Loucy (cell line): ENCODE results near the gene SLC28A1.

Source experiments
- H2AFZ ChIP-seq: fragments of 200-600 bp; sonication (generic); 2 replicates; pipeline ENCODE4 v1.6.0; 2016; ENCODE audit warnings: antibody characterized with exemption, mild to moderate bottlenecking, low read length, moderate library complexity
- H3F3A ChIP-seq: fragments of 200-600 bp; 2 replicates; pipeline ENCODE4 v1.6.0; 2016; ENCODE audit warnings: antibody characterized with exemption, low read depth, mild to moderate bottlenecking
- H3K27me3 ChIP-seq: fragments of 200-600 bp; sonication (generic); 2 replicates; pipeline ENCODE4 v1.6.1; 2014; ENCODE audit warnings: low read length, mild to moderate bottlenecking; ENCODE audit not compliant: insufficient read depth, poor library complexity, severe bottlenecking
- H3K36me3 ChIP-seq: fragments of 200-600 bp; sonication (generic); 2 replicates; pipeline ENCODE4 v1.6.1; 2016; ENCODE audit warnings: low read length; ENCODE audit not compliant: insufficient read depth
- H3K4me1 ChIP-seq: fragments of 200-600 bp; sonication (generic); 2 replicates; pipeline ENCODE4 v1.5.1; 2014; ENCODE audit warnings: low read length, mild to moderate bottlenecking; ENCODE audit not compliant: insufficient read depth, poor library complexity, severe bottlenecking
- H3K4me2 ChIP-seq: fragments of 200-600 bp; sonication (generic); 2 replicates; pipeline ENCODE4 v1.6.0; 2014; ENCODE audit warnings: antibody characterized with exemption, low read length, low read depth, mild to moderate bottlenecking; ENCODE audit not compliant: poor library complexity, severe bottlenecking
- H3K4me3 ChIP-seq: fragments of 200-600 bp; sonication (generic); 2 replicates; pipeline ENCODE4 v1.5.1; 2014; ENCODE audit warnings: low read length, mild to moderate bottlenecking, mixed read lengths; ENCODE audit not compliant: poor library complexity, severe bottlenecking
- H3K79me2 ChIP-seq: fragments of 200-600 bp; sonication (generic); 2 replicates; pipeline ENCODE4 v1.6.1; 2014; ENCODE audit warnings: low read length; ENCODE audit not compliant: insufficient read depth
- H3K9ac ChIP-seq: fragments of 200-600 bp; sonication (generic); 2 replicates; pipeline ENCODE4 v1.6.0; 2014; ENCODE audit warnings: mild to moderate bottlenecking, low read depth, low read length, moderate library complexity; ENCODE audit not compliant: poor library complexity, severe bottlenecking
- H3K9me2 ChIP-seq: fragments of 200-600 bp; sonication (generic); replicated peaks from 2 replicates; pipeline ENCODE4 v1.6.1; 2016; ENCODE audit warnings: low read depth, low read length, mixed read lengths
- H3K9me3 ChIP-seq: fragments of 200-600 bp; sonication (generic); 2 replicates; pipeline ENCODE4 v1.6.1; 2014; ENCODE audit warnings: mild to moderate bottlenecking, antibody characterized with exemption, low read length, low read depth; ENCODE audit not compliant: insufficient read depth
- H4K20me1 ChIP-seq: fragments of 200-600 bp; sonication (generic); 2 replicates; pipeline ENCODE4 v1.6.0; 2014; ENCODE audit warnings: antibody characterized with exemption, low read length, mild to moderate bottlenecking; ENCODE audit not compliant: insufficient read depth, poor library complexity, severe bottlenecking
- CTCF ChIP-seq: fragments of 200-600 bp; sonication (generic); conservative IDR thresholded peaks from 2 replicates; pipeline ENCODE4 v1.5.1; 2014; ENCODE audit warnings: mild to moderate bottlenecking, antibody characterized with exemption, low read length
- EZH2phosphoT487 ChIP-seq: fragments of 200-600 bp; IDR thresholded peaks from 2 replicates; pipeline ENCODE4 v1.6.1; 2018; ENCODE audit warnings: antibody characterized with exemption, mild to moderate bottlenecking, moderate library complexity, borderline replicate concordance

The SLC28A1 gene

GRCh38 chr15:84856731-84857417, 27.6 kb upstream of the SLC28A1 start:
- Histone ChIP-seq H3K4me1 (no peaks in the 10 kb centered on the region), H3K4me2 (no peak overlapping the region), H3K36me3 (no peaks in the 10 kb centered on the region), H4K20me1 (no peaks in the 10 kb centered on the region), H3K27me3 (no peaks in the 10 kb centered on the region), H3K9me3 (no peaks in the 10 kb centered on the region), H3F3A (no peaks in the 10 kb centered on the region), H3K9ac (no peak overlapping the region), H3K4me3 (no peak overlapping the region), H3K9me2 (no peaks in the 10 kb centered on the region), H3K79me2 (no peaks in the 10 kb centered on the region), H2AFZ (no peak overlapping the region)
- no peak for TF ChIP-seq CTCF
- no peak for TF ChIP-seq EZH2phosphoT487

GRCh38 chr15:84857418-84858004, 27.0 kb upstream of the SLC28A1 start:
- no peaks in the 10 kb centered on the region for H3K9me3 ChIP-seq
- no peaks in the 10 kb centered on the region for H3K27me3 ChIP-seq
- H3K9ac ChIP-seq = no peak overlapping the region
- H3K4me3 ChIP-seq = no peak overlapping the region
- H3K79me2 ChIP-seq = no peaks in the 10 kb centered on the region
- H3K4me1 ChIP-seq = no peaks in the 10 kb centered on the region
- no peak overlapping the region for H2AFZ ChIP-seq
- H3F3A ChIP-seq = no peaks in the 10 kb centered on the region
- H3K9me2 ChIP-seq = no peaks in the 10 kb centered on the region
- H4K20me1 ChIP-seq = no peaks in the 10 kb centered on the region
- TF ChIP-seq EZH2phosphoT487 (no peak), CTCF (no peak)
- H3K36me3 ChIP-seq = no peaks in the 10 kb centered on the region
- H3K4me2 ChIP-seq = no peak overlapping the region

- no peaks in the 10 kb centered on the region for H3K9me2 ChIP-seq
- no peaks in the 10 kb centered on the region for H4K20me1 ChIP-seq
- no peaks in the 10 kb centered on the region for H3F3A ChIP-seq
- H3K9me3 ChIP-seq = no peaks in the 10 kb centered on the region
- no peak for TF ChIP-seq CTCF
- no peak for TF ChIP-seq EZH2phosphoT487
- H3K27me3 ChIP-seq = no peaks in the 10 kb centered on the region
- no peak overlapping the region for H3K4me2 ChIP-seq
- no peaks in the 10 kb centered on the region for H3K36me3 ChIP-seq
- no peaks in the 10 kb centered on the region for H3K4me1 ChIP-seq
- H2AFZ ChIP-seq = no peak overlapping the region
- H3K4me3 ChIP-seq = no peak overlapping the region
- no peaks in the 10 kb centered on the region for H3K79me2 ChIP-seq
- no peak overlapping the region for H3K9ac ChIP-seq
These were observed 26.2 kb upstream of the SLC28A1 start for GRCh38 chr15:84858231-84858630.
